Measurements from ENCODE around the gene GPX2.
"Not testable (repeated sequence)": the region's sequence is repeated elsewhere in the genome, so short reads cannot be mapped to it uniquely, and the experiment has no call there.

Gene GPX2

DNA sequence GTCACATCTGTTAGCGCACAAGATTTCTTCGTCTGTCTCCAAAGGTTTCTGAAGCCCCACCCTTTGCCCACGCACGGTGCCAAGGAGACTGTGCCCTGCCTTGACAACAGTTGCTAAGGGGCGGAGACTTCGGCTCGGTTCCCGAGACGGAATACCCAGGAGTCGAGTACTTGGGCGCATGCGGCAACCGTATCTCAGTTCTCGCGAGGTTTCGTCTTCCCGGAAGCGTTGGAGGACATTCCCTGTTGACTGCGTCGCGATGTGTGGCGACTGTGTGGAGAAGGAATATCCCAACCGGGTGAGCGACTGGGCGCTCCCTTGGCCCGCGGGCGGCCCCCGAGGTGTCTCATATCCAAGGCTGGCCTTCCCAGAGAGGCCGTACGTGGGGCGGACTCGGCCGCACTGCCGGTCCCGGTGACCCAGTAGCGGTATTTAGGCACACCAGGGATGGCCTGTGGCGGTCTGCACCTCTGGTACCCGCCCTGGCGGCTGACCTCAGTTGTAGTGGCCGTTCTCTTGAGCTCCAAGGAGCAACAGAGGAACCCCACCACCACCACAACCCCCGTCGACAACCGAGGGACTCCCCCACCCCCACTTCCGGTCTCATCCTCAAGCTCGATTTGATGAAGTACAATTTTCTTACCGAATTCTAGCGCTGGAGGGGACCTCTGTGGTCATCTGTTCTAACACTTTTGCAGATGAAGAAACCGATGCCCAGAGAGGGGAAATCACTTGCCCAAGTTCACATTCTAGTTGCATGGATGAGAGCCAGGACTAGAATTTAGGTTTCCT, 28.1 kb downstream of the GPX2 start, which contains the start of gene CHURC1:
Gene CHURC1, plus strand, starts transcription at position 219 of the 792 bp plus-strand sequence. Its CDS starts 41 bp downstream, at position 260.
- ChIA-PET CTCF (interaction anchor here (0.6 to 1.1 kb wide), 3 partner anchors 23 to 677 kb away, joined by 3 to 4 read pairs (median 3); no protein-coding TSS in a partner anchor), POLR2A (interaction anchor here (0.6 to 1.8 kb wide), 10 partner anchors 8 to 220 kb away, joined by 3 to 8 read pairs (median 3); no protein-coding TSS in a partner anchor)
- TF ChIP-seq FOXM1 (IDR thresholded peaks at IDR 0.05; ENCODE audit: borderline replicate concordance) (no peak), L3MBTL2 (conservative IDR thresholded peaks at IDR 0.05) (no peak; the same call in none of the 2 replicates), ELF4 (IDR thresholded peaks at IDR 0.05) (peak; percentile 75), HDGF (IDR thresholded peaks at IDR 0.05; ENCODE audit: borderline replicate concordance) (no peak), ZNF384 (IDR thresholded peaks at IDR 0.05) (no peak), TARDBP (IDR thresholded peaks at IDR 0.05) (no peak), FOXK2 (IDR thresholded peaks at IDR 0.05) (no peak), ARNT (IDR thresholded peaks at IDR 0.05) (no peak)
- DNase-seq (ENCODE audit: extremely low spot score): peak; percentile 98

DNA sequence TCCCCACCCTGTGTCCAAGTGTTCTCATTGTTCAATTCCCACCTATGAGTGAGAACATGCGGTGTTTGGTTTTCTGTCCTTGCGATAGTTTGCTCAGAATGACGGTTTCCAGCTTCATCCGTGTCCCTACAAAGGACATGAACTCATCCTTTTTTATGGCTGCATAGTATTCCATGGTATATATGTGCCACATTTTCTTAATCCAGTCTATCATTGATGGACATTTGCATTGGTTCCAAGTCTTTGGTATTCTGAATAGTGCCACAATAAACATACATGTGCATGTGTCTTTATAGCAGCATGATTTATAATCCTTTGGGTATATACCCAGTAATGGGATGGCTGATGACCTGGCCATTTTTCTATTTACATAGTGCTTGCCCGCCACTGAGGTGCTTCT, 29.1 kb downstream of the GPX2 start:
- POLR2A ChIA-PET: interaction anchor here (1.8 kb wide), 1 partner anchor 74 kb away, joined by 8 read pairs; no protein-coding TSS in a partner anchor
- CTCF ChIA-PET; DNase-seq (ENCODE audit: extremely low spot score): not testable (repeated sequence)

GRCh38 chr14:64912261-64912660, 30.3 kb downstream of the GPX2 start:
- TF ChIP-seq LEF1 (IDR thresholded peaks at IDR 0.05; ENCODE audit: borderline replicate concordance) (no peak), FOXA1 (IDR thresholded peaks at IDR 0.05) (no peak), HDGF (IDR thresholded peaks at IDR 0.05; ENCODE audit: borderline replicate concordance) (no peak), CTBP1 (IDR thresholded peaks at IDR 0.05; ENCODE audit: borderline replicate concordance) (no peak), L3MBTL2 (conservative IDR thresholded peaks at IDR 0.05) (no peak), SUZ12 (IDR thresholded peaks at IDR 0.05) (no peak), ZNF384 (IDR thresholded peaks at IDR 0.05) (no peak), ELF4 (IDR thresholded peaks at IDR 0.05) (no peak), SP1 (IDR thresholded peaks at IDR 0.05) (no peak), FOXK2 (IDR thresholded peaks at IDR 0.05) (no peak), NFRKB (IDR thresholded peaks at IDR 0.05) (no peak), FOXM1 (IDR thresholded peaks at IDR 0.05; ENCODE audit: borderline replicate concordance) (no peak), ARNT (IDR thresholded peaks at IDR 0.05) (no peak), BHLHE40 (IDR thresholded peaks at IDR 0.05; ENCODE audit: borderline replicate concordance) (no peak), TARDBP (IDR thresholded peaks at IDR 0.05) (no peak)
- TF ChIP-seq, protein P1, sequence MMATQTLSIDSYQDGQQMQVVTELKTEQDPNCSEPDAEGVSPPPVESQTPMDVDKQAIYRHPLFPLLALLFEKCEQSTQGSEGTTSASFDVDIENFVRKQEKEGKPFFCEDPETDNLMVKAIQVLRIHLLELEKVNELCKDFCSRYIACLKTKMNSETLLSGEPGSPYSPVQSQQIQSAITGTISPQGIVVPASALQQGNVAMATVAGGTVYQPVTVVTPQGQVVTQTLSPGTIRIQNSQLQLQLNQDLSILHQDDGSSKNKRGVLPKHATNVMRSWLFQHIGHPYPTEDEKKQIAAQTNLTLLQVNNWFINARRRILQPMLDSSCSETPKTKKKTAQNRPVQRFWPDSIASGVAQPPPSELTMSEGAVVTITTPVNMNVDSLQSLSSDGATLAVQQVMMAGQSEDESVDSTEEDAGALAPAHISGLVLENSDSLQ (IDR thresholded peaks at IDR 0.05): no peak
- DNase-seq (ENCODE audit: extremely low spot score): no peak
- POLR2A ChIA-PET: no interaction called here
- CTCF ChIA-PET: interaction anchor here (1.6 to 2.3 kb wide), 3 partner anchors 21 to 110 kb away, joined by 3 to 11 read pairs (median 9); no protein-coding TSS in a partner anchor

DNA sequence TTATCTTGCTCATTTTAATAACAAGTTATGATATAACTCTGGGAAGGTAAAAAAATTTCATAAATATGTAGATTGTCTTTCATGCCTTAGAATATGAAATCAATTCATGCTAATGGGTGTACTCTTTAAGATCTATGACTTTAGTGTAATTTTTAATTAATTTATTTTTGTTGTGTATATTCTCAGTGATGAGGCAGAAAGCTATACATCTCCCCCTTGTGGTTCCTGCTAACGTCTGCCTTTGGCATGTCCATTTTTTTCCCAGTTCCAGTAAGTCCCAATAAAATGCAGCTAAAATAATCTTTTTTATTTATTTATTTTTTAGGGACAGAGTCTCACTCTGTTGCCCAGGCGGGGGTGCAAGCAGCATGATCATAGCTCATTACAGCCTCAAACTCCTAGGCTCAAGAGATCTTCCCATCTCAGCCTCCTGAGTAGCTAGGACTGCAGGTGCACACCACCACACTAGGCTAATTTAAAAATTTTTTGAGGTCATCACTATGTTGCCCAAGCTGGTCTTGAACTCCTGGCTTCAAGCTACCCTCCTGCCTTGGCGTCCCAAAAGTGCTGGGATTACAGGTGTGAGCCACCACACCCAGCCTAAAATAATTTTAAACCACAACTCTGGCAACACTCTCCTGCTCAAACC, 31.6 kb downstream of the GPX2 start:
- CTCF ChIA-PET: interaction anchor here (0.5 to 2.3 kb wide), 20 partner anchors 14 to 532 kb away, joined by 3 to 27 read pairs (median 4); partner anchors contain the start of gene SPTB
- POLR2A ChIA-PET: interaction anchor here (1.6 kb wide), 1 partner anchor 76 kb away, joined by 4 read pairs; no protein-coding TSS in a partner anchor
- TF ChIP-seq ARNT (IDR thresholded peaks at IDR 0.05) (no peak), ZNF384 (IDR thresholded peaks at IDR 0.05) (peak; percentile 68; the same call in 1 of the 2 replicates)
- peak; percentile 29 for DNase-seq (ENCODE audit: extremely low spot score)

GRCh38 chr14:64906022-64906421, 36.5 kb downstream of the GPX2 start:
- DNase-seq (ENCODE audit: extremely low spot score): no peak
- POLR2A ChIA-PET: interaction anchor here (1.2 kb wide), 1 partner anchor 9 kb away, joined by 5 read pairs; the partner anchor contains the start of gene CHURC1
- TF ChIP-seq, protein P1 (IDR thresholded peaks at IDR 0.05): peak; percentile 60; the same call in 1 of the 2 replicates
- TF ChIP-seq ARNT (IDR thresholded peaks at IDR 0.05) (no peak), BHLHE40 (IDR thresholded peaks at IDR 0.05; ENCODE audit: borderline replicate concordance) (no peak)
- CTCF ChIA-PET: interaction anchor here (0.6 to 1.4 kb wide), 2 partner anchors 14 to 23 kb away, joined by 4 to 7 read pairs; no protein-coding TSS in a partner anchor

DNA sequence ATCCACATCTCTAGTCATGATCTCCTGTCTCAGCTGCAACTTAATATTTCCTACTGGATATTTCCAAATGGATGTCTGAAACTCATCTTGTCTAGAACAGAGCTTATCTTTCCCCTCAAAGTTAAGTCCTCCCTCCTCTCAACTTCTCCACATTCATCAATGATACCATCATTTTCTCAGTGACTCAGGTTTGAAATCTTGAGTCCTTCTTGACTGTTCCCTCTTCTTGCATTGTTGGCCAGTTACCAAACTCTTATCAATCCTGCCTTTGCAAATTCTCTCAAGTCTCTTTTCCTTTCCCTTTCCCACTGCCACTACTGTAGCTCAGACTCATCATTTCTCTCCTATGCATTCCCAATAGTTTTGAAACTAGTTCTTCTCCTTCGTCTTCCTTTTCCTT, 42.6 kb downstream of the GPX2 start:
- ChIA-PET POLR2A (interaction anchor here (0.9 kb wide), 1 partner anchor 20 kb away, joined by 3 read pairs; no protein-coding TSS in a partner anchor), CTCF (interaction anchor here (0.9 to 2.7 kb wide), 5 partner anchors 8 to 99 kb away, joined by 3 to 12 read pairs (median 4); no protein-coding TSS in a partner anchor)
- DNase-seq (ENCODE audit: extremely low spot score): no peak
- TF ChIP-seq SP1 (IDR thresholded peaks at IDR 0.05): no peak
- TF ChIP-seq ZNF384 (IDR thresholded peaks at IDR 0.05): no peak
- no peak for TF ChIP-seq BHLHE40 (IDR thresholded peaks at IDR 0.05; ENCODE audit: borderline replicate concordance)
- TF ChIP-seq, protein P1 (IDR thresholded peaks at IDR 0.05): no peak
- no peak for TF ChIP-seq FOXK2 (IDR thresholded peaks at IDR 0.05)
- TF ChIP-seq LEF1 (IDR thresholded peaks at IDR 0.05; ENCODE audit: borderline replicate concordance): no peak
- TF ChIP-seq NFRKB (IDR thresholded peaks at IDR 0.05): no peak
- TF ChIP-seq L3MBTL2 (conservative IDR thresholded peaks at IDR 0.05): no peak
- TF ChIP-seq TARDBP (IDR thresholded peaks at IDR 0.05): no peak
- no peak for TF ChIP-seq SUZ12 (IDR thresholded peaks at IDR 0.05)
- TF ChIP-seq HDGF (IDR thresholded peaks at IDR 0.05; ENCODE audit: borderline replicate concordance): no peak
- no peak for TF ChIP-seq ELF4 (IDR thresholded peaks at IDR 0.05)
- TF ChIP-seq ARNT (IDR thresholded peaks at IDR 0.05): no peak
- TF ChIP-seq FOXA1 (IDR thresholded peaks at IDR 0.05): no peak
- TF ChIP-seq FOXM1 (IDR thresholded peaks at IDR 0.05; ENCODE audit: borderline replicate concordance): no peak
- TF ChIP-seq CTBP1 (IDR thresholded peaks at IDR 0.05; ENCODE audit: borderline replicate concordance): no peak
